ENCODE measurements around the gene ARHGAP12. TPM values are rescaled to one million over a fixed set of nuclear protein-coding genes. Genes with fewer than 3 reads are reported as not detected.
A peak's percentile ranks its signal among the peaks of the same experiment; 100 is the strongest.

ARHGAP12 gene
- total RNA-seq, 1 donor from 2014 or later = 30.4 TPM

DNA sequence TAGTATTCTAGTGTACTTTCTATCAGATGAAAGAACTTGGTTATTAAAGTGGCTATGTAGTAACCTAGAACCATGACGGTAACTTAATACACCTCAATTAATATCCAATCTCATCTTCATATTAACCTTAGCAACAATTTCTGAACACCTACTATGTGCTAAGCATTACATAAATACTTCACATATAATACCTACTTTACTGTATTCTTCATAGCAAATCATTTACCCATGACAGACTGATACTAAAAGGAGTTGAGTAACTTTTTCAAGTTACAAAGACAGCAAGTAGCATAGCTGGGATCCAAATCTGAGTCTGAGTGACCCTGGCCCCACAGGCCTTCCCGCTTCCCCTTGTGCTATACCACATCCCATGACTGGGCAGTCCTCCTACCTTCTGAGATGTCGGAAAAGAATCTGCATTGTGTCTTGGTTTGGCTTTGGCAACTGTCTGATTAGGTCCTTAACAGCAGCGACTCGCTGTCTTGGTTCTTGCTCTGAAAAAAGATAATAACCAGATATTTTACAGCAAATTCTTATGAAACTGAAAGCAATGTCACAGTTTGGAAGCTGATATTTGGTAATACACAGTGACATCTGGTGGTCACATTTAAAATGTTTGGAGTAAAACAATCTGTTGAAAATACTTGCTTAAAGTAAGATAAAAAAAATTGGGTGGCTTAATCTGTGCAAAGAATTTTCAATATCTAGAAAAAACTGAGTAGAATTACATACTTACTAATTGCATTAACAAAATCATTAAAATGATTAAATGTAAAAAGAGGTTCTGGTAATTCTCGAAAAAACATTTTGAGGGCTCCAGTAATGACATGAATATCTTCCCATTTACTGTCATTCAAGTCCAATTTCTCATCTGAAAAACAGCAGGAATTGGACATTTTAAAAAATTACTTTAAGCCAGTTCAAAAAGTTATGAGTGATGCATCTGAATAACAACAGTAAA lies 120.1 kb downstream of the ARHGAP12 start:
- Mint-ChIP-seq H3K36me3 (peaks cover 23% of the 10 kb centered on the region), H3K27me3 (no peaks in the 10 kb centered on the region), H3K4me3 (no peak overlapping the region), H3K4me1 (ENCODE audit: unreplicated experiment) (peaks cover 4% of the 10 kb centered on the region), H3K9me3 (no peaks in the 10 kb centered on the region), H3K27ac (peak overlapping the region; percentile 45)
- TF ChIP-seq, protein P1, sequence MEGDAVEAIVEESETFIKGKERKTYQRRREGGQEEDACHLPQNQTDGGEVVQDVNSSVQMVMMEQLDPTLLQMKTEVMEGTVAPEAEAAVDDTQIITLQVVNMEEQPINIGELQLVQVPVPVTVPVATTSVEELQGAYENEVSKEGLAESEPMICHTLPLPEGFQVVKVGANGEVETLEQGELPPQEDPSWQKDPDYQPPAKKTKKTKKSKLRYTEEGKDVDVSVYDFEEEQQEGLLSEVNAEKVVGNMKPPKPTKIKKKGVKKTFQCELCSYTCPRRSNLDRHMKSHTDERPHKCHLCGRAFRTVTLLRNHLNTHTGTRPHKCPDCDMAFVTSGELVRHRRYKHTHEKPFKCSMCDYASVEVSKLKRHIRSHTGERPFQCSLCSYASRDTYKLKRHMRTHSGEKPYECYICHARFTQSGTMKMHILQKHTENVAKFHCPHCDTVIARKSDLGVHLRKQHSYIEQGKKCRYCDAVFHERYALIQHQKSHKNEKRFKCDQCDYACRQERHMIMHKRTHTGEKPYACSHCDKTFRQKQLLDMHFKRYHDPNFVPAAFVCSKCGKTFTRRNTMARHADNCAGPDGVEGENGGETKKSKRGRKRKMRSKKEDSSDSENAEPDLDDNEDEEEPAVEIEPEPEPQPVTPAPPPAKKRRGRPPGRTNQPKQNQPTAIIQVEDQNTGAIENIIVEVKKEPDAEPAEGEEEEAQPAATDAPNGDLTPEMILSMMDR (conservative IDR thresholded peaks at IDR 0.05) = peak; percentile 85
- DNase-seq (ENCODE audit: extremely low spot score, unreplicated experiment) = no peak

DNA sequence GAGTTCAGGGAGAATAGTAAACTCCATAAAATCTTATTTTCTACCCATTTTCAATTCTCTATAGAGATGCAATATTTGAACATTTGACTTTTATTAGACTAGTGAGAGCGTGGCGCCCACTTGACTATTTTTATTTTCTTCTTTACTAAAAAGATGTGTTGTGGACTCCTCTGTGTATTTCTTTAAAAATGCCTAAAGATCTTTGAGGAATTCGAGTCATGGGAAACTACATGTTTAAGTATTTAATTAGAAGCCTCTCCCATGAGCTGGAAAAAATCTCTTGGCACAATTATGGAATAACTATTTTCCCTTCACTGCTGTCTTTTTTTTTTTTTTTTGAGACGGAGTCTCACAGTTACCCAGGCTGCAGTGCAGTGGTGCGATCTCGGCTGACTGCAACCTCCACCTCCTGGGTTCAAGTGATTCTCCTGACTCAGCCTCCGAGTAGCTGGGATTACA lies 124.2 kb downstream of the ARHGAP12 start:
- peaks cover 21% of the 10 kb centered on the region for H3K36me3 Mint-ChIP-seq
- no peak for DNase-seq (ENCODE audit: extremely low spot score, unreplicated experiment)
- peaks cover 4% of the 10 kb centered on the region for H3K4me1 Mint-ChIP-seq (ENCODE audit: unreplicated experiment)
- H3K27ac Mint-ChIP-seq = no peak overlapping the region
- TF ChIP-seq, protein P1 (conservative IDR thresholded peaks at IDR 0.05) = no peak
- H3K9me3 Mint-ChIP-seq = no peaks in the 10 kb centered on the region
- no peaks in the 10 kb centered on the region for H3K27me3 Mint-ChIP-seq
- H3K4me3 Mint-ChIP-seq = no peak overlapping the region

DNA sequence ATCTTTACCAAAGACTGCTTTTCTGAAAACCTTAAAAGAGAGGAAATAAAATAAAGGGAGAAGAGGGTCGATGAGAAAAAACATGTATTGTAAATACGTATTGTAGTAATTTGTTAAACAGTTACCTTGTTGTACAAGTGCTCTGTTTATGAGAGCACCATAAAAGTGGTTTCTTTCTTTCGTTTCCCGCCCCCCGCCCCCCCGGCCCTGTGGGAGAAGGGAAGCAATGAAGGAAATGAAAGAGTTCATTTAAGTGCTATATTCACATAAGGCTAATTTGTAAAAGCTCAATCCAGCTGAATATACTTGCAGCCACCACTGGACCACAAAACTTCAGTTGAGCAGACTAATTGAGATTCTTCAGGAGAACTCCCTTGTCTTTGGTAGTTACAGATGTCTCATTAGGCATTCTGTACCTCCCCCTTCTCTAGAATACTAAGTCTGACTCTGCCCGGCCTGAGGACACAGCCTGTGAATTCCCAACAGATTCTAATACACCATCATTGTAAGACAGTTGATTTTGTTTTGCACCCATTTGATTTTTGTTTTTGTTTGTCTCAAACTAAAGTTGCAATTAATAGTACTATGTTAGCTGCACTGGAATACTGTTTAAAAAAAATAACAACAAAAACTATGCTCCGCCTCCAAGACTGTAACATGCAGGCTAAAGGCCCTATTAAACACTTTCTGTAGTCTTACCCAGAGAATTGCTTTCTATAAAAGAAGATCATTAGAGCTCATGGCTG lies 124.9 kb downstream of the ARHGAP12 start:
- Mint-ChIP-seq H3K9me3 (no peaks in the 10 kb centered on the region), H3K27ac (no peak overlapping the region), H3K27me3 (no peaks in the 10 kb centered on the region), H3K4me3 (no peak overlapping the region), H3K4me1 (ENCODE audit: unreplicated experiment) (peaks cover 4% of the 10 kb centered on the region), H3K36me3 (peaks cover 21% of the 10 kb centered on the region)
- TF ChIP-seq, protein P1 (conservative IDR thresholded peaks at IDR 0.05) = no peak
- no peak for DNase-seq (ENCODE audit: extremely low spot score, unreplicated experiment)

DNA sequence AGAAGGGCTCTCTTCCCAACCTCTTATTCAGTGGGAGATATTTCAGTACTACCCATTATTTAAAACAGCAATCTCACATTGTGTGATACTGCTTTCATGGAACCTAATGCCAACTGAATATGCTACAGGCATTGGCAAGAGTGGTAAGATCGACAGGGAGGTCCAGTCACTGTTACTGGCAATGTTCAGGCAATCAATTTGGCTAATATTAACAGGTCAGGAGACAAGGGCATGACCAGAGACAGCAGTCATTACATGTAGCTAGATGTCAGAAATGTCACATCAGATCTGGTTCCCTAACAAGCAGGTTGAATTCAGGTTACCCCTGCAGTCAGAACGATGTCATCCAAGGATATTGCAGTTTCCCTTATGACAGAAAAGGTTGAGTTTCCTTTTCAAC lies 129.4 kb downstream of the ARHGAP12 start:
- TF ChIP-seq, protein P1 (conservative IDR thresholded peaks at IDR 0.05) = no peak
- no peaks in the 10 kb centered on the region for H3K9me3 Mint-ChIP-seq
- DNase-seq (ENCODE audit: extremely low spot score, unreplicated experiment) = no peak
- no peaks in the 10 kb centered on the region for H3K27me3 Mint-ChIP-seq
- H3K36me3 Mint-ChIP-seq = peaks cover 8% of the 10 kb centered on the region
- H3K4me3 Mint-ChIP-seq = no peak overlapping the region
- no peak overlapping the region for H3K27ac Mint-ChIP-seq
- no peaks in the 10 kb centered on the region for H3K4me1 Mint-ChIP-seq (ENCODE audit: unreplicated experiment)

DNA sequence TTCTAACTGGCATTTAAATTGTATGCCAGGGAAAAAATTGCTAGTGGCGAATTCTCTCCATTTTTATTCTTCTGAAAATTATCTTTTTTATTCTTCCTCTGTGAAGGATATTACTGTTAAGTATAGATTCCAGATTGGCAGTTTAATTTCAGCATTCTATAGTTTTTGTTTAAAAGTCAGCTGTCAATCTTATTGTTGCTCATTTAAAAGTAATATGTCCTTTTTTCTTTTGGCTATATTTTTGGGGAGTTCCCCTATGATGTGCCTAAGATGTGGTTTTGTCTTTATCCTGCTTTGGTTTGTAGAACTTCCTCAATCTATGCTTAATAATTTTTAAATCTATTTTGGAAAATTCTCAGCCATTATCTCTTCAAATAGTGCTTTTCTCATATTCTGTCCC lies 135.9 kb downstream of the ARHGAP12 start:
- Mint-ChIP-seq H3K4me1 (ENCODE audit: unreplicated experiment) (no peaks in the 10 kb centered on the region), H3K27me3 (peaks cover 5% of the 10 kb centered on the region), H3K9me3 (peaks cover 6% of the 10 kb centered on the region), H3K36me3 (no peaks in the 10 kb centered on the region), H3K27ac (no peak overlapping the region), H3K4me3 (no peak overlapping the region)
- TF ChIP-seq, protein P1 (conservative IDR thresholded peaks at IDR 0.05) = no peak
- no peak for DNase-seq (ENCODE audit: extremely low spot score, unreplicated experiment)
